Transverse colon (tissue), 4 donors: ENCODE measurements around the gene ATP9B. TPM values are rescaled to one million over a fixed set of nuclear protein-coding genes. Genes with fewer than 3 reads are reported as not detected.

Experiments
- DNase-seq: peaks from one replicate; pipeline ENCODE4 v3.0.0-alpha.2; 2019
- H3K27ac ChIP-seq, 4 donors: fragments of 200-600 bp; sonication (generic); 2 replicates each; pipeline ENCODE4 v1.5.1; 2016 to 2018; ENCODE audit warnings: inconsistent platforms in 4 of 4
- H3K27me3 ChIP-seq: fragments of 200-600 bp; sonication (generic); 2 replicates; pipeline ENCODE4 v1.5.1; 2017; ENCODE audit warnings: inconsistent platforms
- H3K36me3 ChIP-seq, 4 donors: fragments of 200-600 bp; sonication (generic); 2 replicates each; pipeline ENCODE4 v1.5.1; 2017 to 2019; ENCODE audit warnings: inconsistent platforms in 4 of 4
- H3K4me1 ChIP-seq, 4 donors: fragments of 200-600 bp; sonication (generic); 2 replicates each; pipeline ENCODE4 v1.5.1; 2017 to 2020; ENCODE audit warnings: inconsistent platforms in 4 of 4
- H3K4me3 ChIP-seq, 4 donors: fragments of 200-600 bp; sonication (generic); 1 replicate in 1 of 4; 2 replicates in 3 of 4; pipeline versions ENCODE4 v1.5.1 to v1.6.1; 2017 to 2019; ENCODE audit warnings: inconsistent platforms in 4 of 4
- H3K9me3 ChIP-seq, 2 donors: fragments of 200-600 bp; sonication (generic); 2 replicates each; pipeline ENCODE4 v1.5.1; 2017 to 2019; ENCODE audit warnings: inconsistent platforms in 2 of 2
- EP300 ChIP-seq: sonication (generic); formaldehyde crosslinking; IDR thresholded peaks from one replicate; pipeline ENCODE4 v1.6.1; 2017; ENCODE audit warnings: antibody characterized with exemption, low read depth
- POLR2A ChIP-seq: fragments of 450-650 bp; IDR thresholded peaks from one replicate; pipeline ENCODE4 v1.6.1; 2016; ENCODE audit warnings: antibody characterized with exemption, mild to moderate bottlenecking, moderate library complexity
- POLR2AphosphoS5 ChIP-seq, 3 donors: sonication (generic); formaldehyde crosslinking; IDR thresholded peaks; one replicate each; pipeline ENCODE4 v1.6.1; 2016; ENCODE audit warnings: antibody characterized with exemption in 3 of 3
- WGBS, 2 donors: methylation state at CpG; one replicate each; pipeline ENCODE4 v1.1.5; 2018; ENCODE audit warnings: low coverage in 1 of 2; 5-methylcytosine and 5-hydroxymethylcytosine counted together
- in situ Hi-C, 4 donors: fragments of 200-750 bp; cut with MboI; loops; one replicate each; pipeline versions ENCODE4 v1.15.0 to v1.15.1; 2017; ENCODE audit warnings: low sequenced_read_pairs in 3 of 4, low pct_ligation_motif_present in 1 of 4, low pct_unique_long_range_greater_than_20kb in 1 of 4
- intact Hi-C: fragments of 100-400 bp; cut with DNase I; formaldehyde crosslinking; loops from one replicate; pipeline ENCODE4 v1.15.1; 2023; ENCODE audit warnings: low total_unique reads
- total RNA-seq, 4 donors: library from RNA; depleted of rRNA; stranded (reverse); fragments of >200 nt; gene quantifications; one replicate each; pipeline ENCODE4 v1.1.0, GENCODE V29; 2016
- TF ChIP-seq, protein P1 (sequence below), 5 experiments: fragments of 200-600 bp in 3 of 5; fragments of 450-650 bp in 2 of 5; sonication (generic) in 3 of 5; IDR thresholded peaks; 1 replicate in 2 of 5; 2 replicates in 3 of 5; pipeline ENCODE4 v1.5.1; 2016 to 2017; ENCODE audit warnings: antibody characterized with exemption in 5 of 5, inconsistent platforms in 3 of 5, mild to moderate bottlenecking in 2 of 5, moderate library complexity in 1 of 5

ATP9B gene
- total RNA-seq, 4 donors from 2014 or later, result 36.3 to 70.3 (median 41.6) TPM

DNA sequence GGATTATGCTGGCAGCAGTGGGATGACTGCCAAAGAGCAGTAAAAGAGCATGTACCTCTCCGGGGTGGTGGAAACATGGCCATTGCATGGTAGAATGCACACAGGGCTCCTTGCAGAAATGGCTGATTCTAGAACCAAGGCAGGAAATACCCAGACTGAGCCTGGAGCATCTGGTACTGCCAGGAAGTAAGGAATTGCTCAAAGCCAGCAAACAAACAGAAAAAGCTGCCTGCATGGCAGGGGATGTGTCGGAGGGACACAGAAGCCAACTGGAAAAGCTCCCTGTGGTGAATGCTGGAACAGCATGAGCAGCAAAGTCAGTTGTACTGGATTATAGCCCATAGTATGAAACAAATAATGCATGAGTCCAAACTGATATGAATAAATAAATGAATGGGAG is 248.5 kb downstream of the ATP9B start:
- Histone ChIP-seq H3K27ac (no peak overlapping the region), H3K4me1 (no peaks in the 10 kb centered on the region), H3K27me3 (no peaks in the 10 kb centered on the region), H3K36me3 (no peaks in the 10 kb centered on the region), H3K9me3 (no peaks in the 10 kb centered on the region), H3K4me3 (no peak overlapping the region)
- WGBS, 2 donors, result 79 to 80% methylated on average over 2 of the region's 2 CpGs
- in situ Hi-C loops (no loop called here), intact Hi-C loops (no loop called here)
- no peak for DNase-seq
- TF ChIP-seq EP300 (no peak), POLR2AphosphoS5 (IDR thresholded peaks at IDR 0.05) (no peak), POLR2A (no peak)
- TF ChIP-seq, protein P1, sequence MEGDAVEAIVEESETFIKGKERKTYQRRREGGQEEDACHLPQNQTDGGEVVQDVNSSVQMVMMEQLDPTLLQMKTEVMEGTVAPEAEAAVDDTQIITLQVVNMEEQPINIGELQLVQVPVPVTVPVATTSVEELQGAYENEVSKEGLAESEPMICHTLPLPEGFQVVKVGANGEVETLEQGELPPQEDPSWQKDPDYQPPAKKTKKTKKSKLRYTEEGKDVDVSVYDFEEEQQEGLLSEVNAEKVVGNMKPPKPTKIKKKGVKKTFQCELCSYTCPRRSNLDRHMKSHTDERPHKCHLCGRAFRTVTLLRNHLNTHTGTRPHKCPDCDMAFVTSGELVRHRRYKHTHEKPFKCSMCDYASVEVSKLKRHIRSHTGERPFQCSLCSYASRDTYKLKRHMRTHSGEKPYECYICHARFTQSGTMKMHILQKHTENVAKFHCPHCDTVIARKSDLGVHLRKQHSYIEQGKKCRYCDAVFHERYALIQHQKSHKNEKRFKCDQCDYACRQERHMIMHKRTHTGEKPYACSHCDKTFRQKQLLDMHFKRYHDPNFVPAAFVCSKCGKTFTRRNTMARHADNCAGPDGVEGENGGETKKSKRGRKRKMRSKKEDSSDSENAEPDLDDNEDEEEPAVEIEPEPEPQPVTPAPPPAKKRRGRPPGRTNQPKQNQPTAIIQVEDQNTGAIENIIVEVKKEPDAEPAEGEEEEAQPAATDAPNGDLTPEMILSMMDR (IDR thresholded peaks at IDR 0.05), result no peak

DNA sequence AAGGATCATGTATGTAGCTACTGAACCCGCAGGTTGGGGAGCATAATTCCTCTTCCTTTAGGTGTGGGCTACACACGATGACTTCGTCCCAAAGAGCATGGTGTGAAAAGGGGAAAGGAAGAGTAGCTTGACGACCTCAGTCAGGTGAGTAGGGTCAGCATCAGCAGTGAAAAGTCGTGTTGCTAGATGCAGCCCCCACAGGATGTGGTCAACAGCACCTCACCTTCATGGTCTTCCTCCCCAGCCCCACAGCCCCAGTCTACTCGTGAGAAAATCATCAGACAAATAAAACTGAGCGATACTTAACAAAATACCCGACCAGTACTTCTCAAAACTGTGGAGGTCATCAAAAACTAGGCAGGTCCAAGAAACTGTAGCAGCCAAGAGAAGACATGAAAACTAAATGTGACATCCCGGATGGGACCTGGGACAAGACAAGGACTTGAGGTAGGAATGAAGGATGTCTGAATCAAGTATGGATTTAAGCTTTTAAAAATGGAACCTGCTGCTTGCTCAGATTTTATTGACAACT is 249.0 kb downstream of the ATP9B start:
- no peaks in the 10 kb centered on the region for H3K36me3 ChIP-seq
- no peaks in the 10 kb centered on the region for H3K27me3 ChIP-seq
- DNase-seq, result no peak
- TF ChIP-seq POLR2AphosphoS5 (IDR thresholded peaks at IDR 0.05) (no peak), POLR2A (no peak), EP300 (no peak)
- TF ChIP-seq, protein P1 (IDR thresholded peaks at IDR 0.05), result no peak
- WGBS, 2 donors, result 83 to 89% methylated on average over 5 to 9 of the region's 9 CpGs
- in situ Hi-C loops, result no loop called here
- no peak overlapping the region for H3K27ac ChIP-seq
- H3K4me3 ChIP-seq, result no peak overlapping the region
- no peaks in the 10 kb centered on the region for H3K9me3 ChIP-seq
- H3K4me1 ChIP-seq, result no peaks in the 10 kb centered on the region
- intact Hi-C loops, result no loop called here

DNA sequence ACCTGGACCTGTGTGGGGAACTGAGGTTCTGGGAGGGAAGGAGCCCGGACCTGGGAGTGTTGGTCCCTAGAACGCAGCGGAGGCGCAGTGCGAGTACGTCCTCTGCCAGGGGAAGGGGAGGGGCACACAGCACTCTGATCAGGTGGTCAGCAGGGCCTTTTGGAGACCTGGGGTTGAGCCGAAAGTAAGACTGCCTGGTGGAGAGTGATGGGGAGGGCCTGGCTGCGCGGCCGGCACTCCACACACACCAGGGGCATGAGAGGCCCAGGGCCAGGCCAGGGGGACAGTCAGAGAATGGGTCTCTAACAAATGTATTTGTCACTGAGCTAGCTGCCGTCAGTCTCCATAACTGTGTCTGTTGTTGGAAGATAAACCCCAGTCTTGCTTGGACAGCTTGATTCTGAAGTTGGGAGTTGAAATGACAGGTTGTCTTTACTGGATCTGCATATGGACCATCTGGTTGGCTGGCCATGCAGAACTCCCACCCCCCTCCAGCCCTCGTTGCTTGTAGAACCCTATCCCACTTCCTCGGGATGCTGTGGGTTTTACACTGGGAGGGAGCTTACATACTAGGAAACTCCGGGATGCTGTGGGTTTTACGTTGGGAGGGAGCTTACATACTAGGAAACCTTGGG is 251.1 kb downstream of the ATP9B start:
- in situ Hi-C loops, result no loop called here
- intact Hi-C loops, result no loop called here
- no peaks in the 10 kb centered on the region for H3K4me1 ChIP-seq
- H3K27ac ChIP-seq, result no peak overlapping the region
- H3K4me3 ChIP-seq, result no peak overlapping the region
- H3K9me3 ChIP-seq, result no peaks in the 10 kb centered on the region
- no peak for DNase-seq
- TF ChIP-seq, protein P1 (IDR thresholded peaks at IDR 0.05), result no peak
- TF ChIP-seq EP300 (no peak), POLR2AphosphoS5 (IDR thresholded peaks at IDR 0.05) (no peak), POLR2A (no peak)
- H3K27me3 ChIP-seq, result no peaks in the 10 kb centered on the region
- H3K36me3 ChIP-seq, result no peaks in the 10 kb centered on the region
- WGBS, 2 donors, result 68 to 88% methylated on average over 9 to 15 of the region's 15 CpGs

DNA sequence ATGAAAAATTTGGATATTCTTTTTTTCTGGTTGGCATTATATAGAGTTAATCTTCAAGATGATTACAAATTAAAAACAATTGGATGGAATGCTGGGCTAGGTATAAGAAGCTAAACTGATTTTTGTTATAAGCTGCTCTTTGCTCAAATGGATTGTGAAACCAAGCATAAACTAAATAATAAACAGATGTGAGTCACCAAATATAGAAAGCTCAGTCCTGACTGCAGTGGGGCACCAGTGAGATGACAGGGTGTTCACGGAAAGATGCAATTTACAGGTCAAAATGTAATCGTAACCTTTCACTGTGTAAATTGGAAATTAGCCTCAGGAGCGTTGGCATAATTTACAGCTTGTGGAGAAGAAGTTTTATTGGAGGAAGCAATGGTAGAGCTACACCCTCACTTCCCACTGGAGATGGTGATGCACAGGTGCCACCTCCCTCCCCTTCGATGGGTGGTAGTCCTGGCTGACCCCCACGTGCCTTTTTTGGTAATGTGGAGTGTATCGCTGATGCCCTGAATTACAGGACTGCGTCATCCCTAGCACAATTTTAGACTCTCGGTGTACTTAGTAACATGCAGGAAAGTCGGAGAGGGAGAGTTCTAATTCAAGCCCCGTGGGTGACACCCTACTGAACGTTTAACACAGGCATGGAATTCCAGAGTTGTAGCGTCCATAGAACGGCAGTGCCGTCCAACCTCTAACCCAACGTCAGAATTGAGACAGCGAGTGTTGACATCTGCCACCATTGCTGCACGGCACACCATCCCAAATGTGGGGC is 252.6 kb downstream of the ATP9B start:
- in situ Hi-C loops, result no loop called here

More for the DNA sequence above, 252.6 kb downstream of the ATP9B start:
- intact Hi-C loops, result no loop called here
- no peak for DNase-seq
- H3K36me3 ChIP-seq, result no peaks in the 10 kb centered on the region
- no peaks in the 10 kb centered on the region for H3K4me1 ChIP-seq
- H3K9me3 ChIP-seq, result no peaks in the 10 kb centered on the region
- H3K4me3 ChIP-seq, result no peak overlapping the region
- TF ChIP-seq, protein P1 (IDR thresholded peaks at IDR 0.05), result no peak
- TF ChIP-seq POLR2AphosphoS5 (IDR thresholded peaks at IDR 0.05) (no peak), POLR2A (no peak), EP300 (no peak)
- 63 to 71% methylated on average over 3 to 17 of the region's 17 CpGs for WGBS, 2 donors
- H3K27ac ChIP-seq, result no peak overlapping the region
- H3K27me3 ChIP-seq, result no peaks in the 10 kb centered on the region
